Lower leg skin (tissue), 3 donors: ENCODE data around the gene BLOC1S6.

ENCODE experiments used
- POLR2A ChIP-seq, 2 donors: fragments of 450-650 bp; IDR thresholded peaks; one replicate each; pipeline ENCODE4 v1.6.1; 2016 to 2017; ENCODE audit warnings: antibody characterized with exemption in 2 of 2, mild to moderate bottlenecking in 1 of 2, moderate library complexity in 1 of 2
- TF ChIP-seq, protein P1 (sequence below), 3 donors: fragments of 450-650 bp; IDR thresholded peaks; one replicate each; pipeline ENCODE4 v1.5.1; 2016; ENCODE audit warnings: antibody characterized with exemption in 3 of 3, mild to moderate bottlenecking in 3 of 3, moderate library complexity in 2 of 3

DNA sequence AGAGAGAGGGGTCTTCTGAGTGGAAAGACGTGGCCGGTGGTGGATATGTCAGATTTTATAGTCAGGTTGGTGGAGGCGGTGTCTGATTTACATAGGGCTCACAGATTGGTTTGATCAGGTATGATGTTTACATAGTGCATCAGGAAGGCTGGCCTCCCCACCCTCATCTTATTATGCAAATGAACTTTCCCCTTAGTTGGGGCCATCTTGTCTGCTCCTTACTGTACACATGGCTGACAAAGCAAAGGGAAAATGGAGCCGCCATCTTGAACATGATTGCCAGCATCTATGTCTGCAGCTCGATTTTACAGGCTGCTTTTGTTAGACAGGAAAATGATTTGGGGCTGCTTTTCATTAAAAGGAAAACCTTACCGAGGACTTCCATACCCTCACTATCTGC is 67.6 kb downstream of the BLOC1S6 start:
- TF ChIP-seq, protein P1, sequence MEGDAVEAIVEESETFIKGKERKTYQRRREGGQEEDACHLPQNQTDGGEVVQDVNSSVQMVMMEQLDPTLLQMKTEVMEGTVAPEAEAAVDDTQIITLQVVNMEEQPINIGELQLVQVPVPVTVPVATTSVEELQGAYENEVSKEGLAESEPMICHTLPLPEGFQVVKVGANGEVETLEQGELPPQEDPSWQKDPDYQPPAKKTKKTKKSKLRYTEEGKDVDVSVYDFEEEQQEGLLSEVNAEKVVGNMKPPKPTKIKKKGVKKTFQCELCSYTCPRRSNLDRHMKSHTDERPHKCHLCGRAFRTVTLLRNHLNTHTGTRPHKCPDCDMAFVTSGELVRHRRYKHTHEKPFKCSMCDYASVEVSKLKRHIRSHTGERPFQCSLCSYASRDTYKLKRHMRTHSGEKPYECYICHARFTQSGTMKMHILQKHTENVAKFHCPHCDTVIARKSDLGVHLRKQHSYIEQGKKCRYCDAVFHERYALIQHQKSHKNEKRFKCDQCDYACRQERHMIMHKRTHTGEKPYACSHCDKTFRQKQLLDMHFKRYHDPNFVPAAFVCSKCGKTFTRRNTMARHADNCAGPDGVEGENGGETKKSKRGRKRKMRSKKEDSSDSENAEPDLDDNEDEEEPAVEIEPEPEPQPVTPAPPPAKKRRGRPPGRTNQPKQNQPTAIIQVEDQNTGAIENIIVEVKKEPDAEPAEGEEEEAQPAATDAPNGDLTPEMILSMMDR (IDR thresholded peaks at IDR 0.05): no peak
- no peak for TF ChIP-seq POLR2A (IDR thresholded peaks at IDR 0.05)
